ENCODE data around the gene TMEM215.

DNA sequence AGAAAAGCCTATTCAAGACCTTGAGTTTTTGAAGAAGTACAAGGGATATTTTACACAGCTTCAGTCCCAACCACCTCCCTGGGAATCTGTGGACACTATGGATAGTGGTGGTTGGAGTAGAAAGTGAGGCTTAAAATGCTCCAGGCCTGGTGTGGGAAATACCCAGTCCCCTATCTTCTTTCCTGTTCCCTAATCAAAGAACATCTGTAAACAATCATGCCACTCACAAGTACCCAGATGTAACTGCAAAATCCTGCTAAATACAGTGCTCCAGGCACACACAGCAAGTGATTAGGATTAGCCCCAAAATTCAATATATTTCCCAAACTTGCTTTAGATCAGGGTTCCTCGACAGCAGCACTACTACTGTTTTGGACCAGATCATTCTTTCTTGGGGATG lies 46.0 kb upstream of the TMEM215 start:
- TF ChIP-seq, protein P1, sequence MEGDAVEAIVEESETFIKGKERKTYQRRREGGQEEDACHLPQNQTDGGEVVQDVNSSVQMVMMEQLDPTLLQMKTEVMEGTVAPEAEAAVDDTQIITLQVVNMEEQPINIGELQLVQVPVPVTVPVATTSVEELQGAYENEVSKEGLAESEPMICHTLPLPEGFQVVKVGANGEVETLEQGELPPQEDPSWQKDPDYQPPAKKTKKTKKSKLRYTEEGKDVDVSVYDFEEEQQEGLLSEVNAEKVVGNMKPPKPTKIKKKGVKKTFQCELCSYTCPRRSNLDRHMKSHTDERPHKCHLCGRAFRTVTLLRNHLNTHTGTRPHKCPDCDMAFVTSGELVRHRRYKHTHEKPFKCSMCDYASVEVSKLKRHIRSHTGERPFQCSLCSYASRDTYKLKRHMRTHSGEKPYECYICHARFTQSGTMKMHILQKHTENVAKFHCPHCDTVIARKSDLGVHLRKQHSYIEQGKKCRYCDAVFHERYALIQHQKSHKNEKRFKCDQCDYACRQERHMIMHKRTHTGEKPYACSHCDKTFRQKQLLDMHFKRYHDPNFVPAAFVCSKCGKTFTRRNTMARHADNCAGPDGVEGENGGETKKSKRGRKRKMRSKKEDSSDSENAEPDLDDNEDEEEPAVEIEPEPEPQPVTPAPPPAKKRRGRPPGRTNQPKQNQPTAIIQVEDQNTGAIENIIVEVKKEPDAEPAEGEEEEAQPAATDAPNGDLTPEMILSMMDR (conservative IDR thresholded peaks at IDR 0.05 in 1 of 2, IDR thresholded peaks at IDR 0.05 in 1 of 2; ENCODE audit: extremely low read depth in 1 of 2, insufficient read depth in 1 of 2, low read depth in 1 of 2, low read length in 2 of 2): no peak
- TF ChIP-seq EZH2 (IDR thresholded peaks at IDR 0.05; ENCODE audit: borderline replicate concordance, low read length): no peak
